Right lobe of liver (tissue), 6 donors: ENCODE measurements around the gene LRMDA. TPM values are rescaled to one million over a fixed set of nuclear protein-coding genes. Genes with fewer than 3 reads are reported as not detected.

Experiments
- ATAC-seq, 4 donors: fragments of 200-7000 bp; cut with Tn5 transposase; one replicate each; pipeline ENCODE4 v1.9.1; 2020; ENCODE audit warnings: mild to moderate bottlenecking in 4 of 4, moderate library complexity in 4 of 4
- DNase-seq, 3 donors: peaks; one replicate each; pipeline ENCODE4 v3.0.0-alpha.2; 2020
- H3K27ac ChIP-seq, 3 donors: fragments of 200-600 bp; one replicate each; pipeline ENCODE4 v1.8.0; 2022
- H3K27me3 ChIP-seq, 2 donors: fragments of 200-600 bp; one replicate each; pipeline ENCODE4 v1.8.0; 2022
- H3K36me3 ChIP-seq, 4 donors: fragments of 200-600 bp; sonication (generic) in 1 of 4; one replicate each; pipeline versions ENCODE4 v1.5.1 to v1.8.0; 2017 to 2022; ENCODE audit warnings: control low read depth in 1 of 4
- H3K4me1 ChIP-seq, 4 donors: fragments of 200-600 bp; sonication (generic) in 1 of 4; one replicate each; pipeline versions ENCODE4 v1.5.1 to v1.8.0; 2017 to 2022; ENCODE audit warnings: control low read depth in 1 of 4
- H3K4me3 ChIP-seq, 3 donors: fragments of 200-600 bp; one replicate each; pipeline ENCODE4 v1.8.0; 2022
- H3K9me3 ChIP-seq, 4 donors: fragments of 200-600 bp; sonication (generic) in 1 of 4; one replicate each; pipeline versions ENCODE4 v1.5.1 to v1.8.0; 2017 to 2022; ENCODE audit warnings: control low read depth in 1 of 4
- POLR2A ChIP-seq: fragments of 450-650 bp; IDR thresholded peaks from one replicate; pipeline ENCODE4 v1.6.1; 2017; ENCODE audit warnings: antibody characterized with exemption, mild to moderate bottlenecking
- WGBS: methylation state at CpG from one replicate; pipeline ENCODE4 v1.1.6; 2018; ENCODE audit warnings: low coverage, low lambda C conversion rate; ENCODE audit not compliant: insufficient coverage; ENCODE audit errors: missing lambda C conversion rate; 5-methylcytosine and 5-hydroxymethylcytosine counted together
- intact Hi-C, 2 donors: fragments of 100-400 bp; cut with DNase I; formaldehyde crosslinking; loops; one replicate each; pipeline versions ENCODE4 v1.11.2 to v1.14.1; 2022
- total RNA-seq, 6 experiments: library from RNA; depleted of rRNA in 2 of 6; stranded (reverse); fragments of >200 nt in 2 of 6; fragmentation: NEBNext Ultra II Directional in 3 of 6; extraction: Animal tissue kit (Norgen Biotek cat#: 25700) in 3 of 6; gene quantifications; one replicate each; pipeline versions ENCODE4 v1.1.0 to v1.2.4, GENCODE V29; 2016 to 2023
- TF ChIP-seq, protein P1 (sequence below), 4 donors: fragments of 200-600 bp in 3 of 4; fragments of 450-650 bp in 1 of 4; IDR thresholded peaks; one replicate each; pipeline versions ENCODE4 v1.5.1 to v1.8.0; 2016 to 2022; ENCODE audit warnings: antibody characterized with exemption in 4 of 4, mild to moderate bottlenecking in 2 of 4
- donor health status: DM: no; HTN: yes; CAD: no.
- donor health status: DM: no; HTN: no; CAD: no.
- donor health status: DM: no; HTN: no; CAD: no.
- donor health status: DM: no; HTN: yes; CAD: no.
- donor health status: DM: no; HTN: yes; CAD: no.

The LRMDA gene
- total RNA-seq, 6 experiments from 2014 or later: 9.9 to 19.9 (median 16.3) TPM

DNA sequence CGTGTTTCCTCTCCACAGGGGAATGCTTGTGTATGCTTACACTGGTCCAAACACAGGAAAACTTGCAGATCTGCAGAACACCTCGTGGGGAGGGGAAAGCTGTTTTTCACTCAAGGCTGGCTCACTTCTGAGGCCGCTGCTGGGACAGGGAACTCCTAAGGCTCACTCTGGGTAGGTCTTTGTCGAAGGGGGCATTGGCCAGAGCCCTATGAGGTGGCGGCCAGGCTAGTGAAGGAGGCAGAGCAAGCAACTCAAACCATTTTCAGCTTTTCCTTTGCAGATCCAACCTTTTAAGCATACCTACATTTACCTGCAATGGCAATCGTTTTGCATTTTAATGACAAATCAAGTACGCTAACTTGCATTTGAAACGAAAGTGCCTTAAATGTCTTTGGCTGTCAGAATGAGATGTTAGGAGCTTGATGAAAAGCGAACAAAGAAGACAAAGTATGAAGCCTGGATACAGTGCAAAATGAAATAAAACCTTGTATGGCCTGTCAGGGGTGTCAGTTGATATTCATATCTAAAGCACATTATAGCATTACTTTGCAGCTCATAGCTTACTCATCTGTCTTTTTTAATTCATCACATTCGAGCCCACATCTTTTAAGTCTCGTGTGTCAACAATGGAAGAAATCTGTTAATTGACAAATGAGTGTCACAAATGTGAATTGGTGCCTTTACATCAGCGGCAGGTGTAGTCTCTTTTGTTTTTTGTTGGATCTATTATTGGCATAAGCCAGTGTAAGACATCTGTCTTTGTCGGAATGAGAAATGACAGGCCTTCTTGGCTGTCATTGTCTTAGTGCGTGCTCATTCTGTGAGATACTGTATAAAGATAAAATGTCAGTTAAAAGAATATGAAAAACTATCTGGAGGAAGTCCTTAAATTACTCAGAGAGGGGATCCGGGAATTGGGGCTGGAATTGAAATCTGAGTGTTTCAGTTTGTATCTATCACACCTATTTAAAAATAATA lies 30.5 kb downstream of the LRMDA start:
- 71% methylated on average over 12 of the region's 15 CpGs for WGBS
- intact Hi-C loops: no loop called here
- ATAC-seq (no peak), DNase-seq (no peak)
- no peaks in the 10 kb centered on the region for H3K4me1 ChIP-seq
- H3K4me3 ChIP-seq: no peak overlapping the region
- H3K27me3 ChIP-seq: no peaks in the 10 kb centered on the region
- H3K36me3 ChIP-seq: no peaks in the 10 kb centered on the region
- TF ChIP-seq, protein P1, sequence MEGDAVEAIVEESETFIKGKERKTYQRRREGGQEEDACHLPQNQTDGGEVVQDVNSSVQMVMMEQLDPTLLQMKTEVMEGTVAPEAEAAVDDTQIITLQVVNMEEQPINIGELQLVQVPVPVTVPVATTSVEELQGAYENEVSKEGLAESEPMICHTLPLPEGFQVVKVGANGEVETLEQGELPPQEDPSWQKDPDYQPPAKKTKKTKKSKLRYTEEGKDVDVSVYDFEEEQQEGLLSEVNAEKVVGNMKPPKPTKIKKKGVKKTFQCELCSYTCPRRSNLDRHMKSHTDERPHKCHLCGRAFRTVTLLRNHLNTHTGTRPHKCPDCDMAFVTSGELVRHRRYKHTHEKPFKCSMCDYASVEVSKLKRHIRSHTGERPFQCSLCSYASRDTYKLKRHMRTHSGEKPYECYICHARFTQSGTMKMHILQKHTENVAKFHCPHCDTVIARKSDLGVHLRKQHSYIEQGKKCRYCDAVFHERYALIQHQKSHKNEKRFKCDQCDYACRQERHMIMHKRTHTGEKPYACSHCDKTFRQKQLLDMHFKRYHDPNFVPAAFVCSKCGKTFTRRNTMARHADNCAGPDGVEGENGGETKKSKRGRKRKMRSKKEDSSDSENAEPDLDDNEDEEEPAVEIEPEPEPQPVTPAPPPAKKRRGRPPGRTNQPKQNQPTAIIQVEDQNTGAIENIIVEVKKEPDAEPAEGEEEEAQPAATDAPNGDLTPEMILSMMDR (IDR thresholded peaks at IDR 0.05): no peak
- no peak for TF ChIP-seq POLR2A
- H3K27ac ChIP-seq: no peak overlapping the region
- no peaks in the 10 kb centered on the region for H3K9me3 ChIP-seq

DNA sequence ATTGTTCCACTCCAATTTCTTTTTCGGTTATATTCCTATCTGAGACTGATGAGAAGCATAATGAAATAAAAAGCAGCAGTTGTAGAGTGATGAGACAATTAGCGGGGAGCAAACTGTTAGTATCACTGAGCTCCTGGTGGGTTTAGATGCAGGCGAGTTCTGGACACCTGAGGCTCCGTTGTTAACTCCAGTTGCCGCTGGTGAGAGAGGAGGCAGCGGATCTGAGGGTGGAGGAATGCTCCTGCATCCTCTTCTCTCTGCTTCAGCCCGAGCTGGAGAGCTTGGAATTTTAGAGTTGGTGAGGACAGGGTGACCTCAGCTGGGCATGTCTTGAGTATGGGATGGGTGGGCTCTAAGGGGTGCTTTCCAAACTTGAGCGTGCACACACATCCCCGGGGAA lies 31.4 kb downstream of the LRMDA start:
- DNase-seq: no peak
- Histone ChIP-seq H3K36me3 (no peaks in the 10 kb centered on the region), H3K27ac (no peak overlapping the region), H3K4me3 (no peak overlapping the region), H3K27me3 (no peaks in the 10 kb centered on the region), H3K9me3 (no peaks in the 10 kb centered on the region), H3K4me1 (no peaks in the 10 kb centered on the region)
- TF ChIP-seq POLR2A: no peak
- TF ChIP-seq, protein P1 (IDR thresholded peaks at IDR 0.05): no peak
- WGBS: 87% methylated on average over 4 of the region's 9 CpGs
- no peak for ATAC-seq
- intact Hi-C loops: no loop called here

DNA sequence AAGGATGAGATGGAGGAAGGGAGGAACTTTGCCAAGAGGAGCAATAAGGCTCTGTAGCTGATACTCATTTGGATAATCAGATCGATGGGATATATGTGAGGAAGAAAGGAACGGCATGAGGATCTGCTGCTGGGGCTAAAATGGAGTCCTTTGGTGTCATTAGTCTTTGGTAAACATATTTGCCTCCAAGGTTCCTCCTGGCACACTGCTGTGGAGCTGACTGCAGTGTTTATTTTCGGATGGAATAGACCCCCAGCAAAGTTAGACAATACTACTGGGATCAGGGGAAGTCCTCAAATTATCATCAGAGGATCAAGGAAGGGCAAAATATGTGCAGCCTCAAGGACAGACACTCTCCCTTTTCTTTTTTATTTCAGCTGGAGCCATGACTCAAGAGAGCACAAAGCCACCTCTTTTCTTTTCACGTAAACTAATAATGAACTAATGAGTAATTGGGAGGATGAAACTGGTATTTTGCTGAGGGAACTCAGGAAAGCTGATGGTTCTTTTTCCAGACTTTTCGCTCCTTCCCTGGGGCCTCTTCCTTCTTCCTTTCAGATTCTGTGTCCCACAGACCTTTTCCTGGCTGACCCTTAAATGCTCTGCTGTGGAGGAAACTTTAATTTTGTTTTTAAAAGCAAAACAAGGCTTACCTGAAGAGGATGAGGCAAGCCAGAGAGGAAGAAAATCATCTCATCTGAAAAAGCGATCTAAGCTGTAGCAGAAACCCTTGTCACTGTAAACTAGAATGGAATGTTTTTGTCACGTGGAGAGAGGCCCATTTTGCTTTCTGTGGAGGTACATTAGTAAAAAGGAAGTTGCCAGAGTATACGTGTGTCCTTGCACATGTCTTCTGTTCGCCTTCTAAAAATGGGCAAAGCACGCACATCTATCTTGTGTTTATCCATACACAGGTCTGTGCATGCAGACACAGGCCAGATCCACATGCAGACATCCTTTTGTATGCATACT lies 33.3 kb downstream of the LRMDA start:
- no peak for ATAC-seq
- Histone ChIP-seq H3K36me3 (no peaks in the 10 kb centered on the region), H3K9me3 (no peaks in the 10 kb centered on the region), H3K4me3 (no peak overlapping the region), H3K27ac (no peak overlapping the region), H3K4me1 (no peaks in the 10 kb centered on the region), H3K27me3 (no peaks in the 10 kb centered on the region)
- TF ChIP-seq, protein P1 (IDR thresholded peaks at IDR 0.05): no peak
- no peak for TF ChIP-seq POLR2A
- no peak for DNase-seq
- 81% methylated on average over 9 of the region's 10 CpGs for WGBS
- intact Hi-C loops: no loop called here

DNA sequence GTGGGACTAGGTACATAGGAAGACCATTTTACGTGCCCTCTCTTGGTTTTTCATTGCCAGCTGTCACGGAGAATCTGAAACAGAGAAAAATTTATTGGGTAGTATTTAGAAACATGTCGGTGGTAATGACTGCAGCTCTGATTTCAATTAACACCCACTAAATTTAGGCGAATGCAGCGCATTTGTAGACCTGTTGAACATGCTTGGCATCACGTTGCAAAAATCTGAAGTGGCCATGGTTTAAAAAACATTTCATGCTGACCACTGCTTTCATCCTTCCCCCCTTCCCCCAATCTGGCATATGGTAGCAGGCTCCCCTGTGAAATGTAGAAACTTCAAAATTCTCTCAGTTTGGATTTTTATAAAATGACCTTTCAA lies 34.0 kb downstream of the LRMDA start:
- WGBS: 96% methylated on average over 6 of the region's 6 CpGs
- no peak for TF ChIP-seq POLR2A
- TF ChIP-seq, protein P1 (IDR thresholded peaks at IDR 0.05): no peak
- Histone ChIP-seq H3K36me3 (no peaks in the 10 kb centered on the region), H3K4me3 (no peak overlapping the region), H3K4me1 (no peaks in the 10 kb centered on the region), H3K27ac (no peak overlapping the region), H3K27me3 (no peaks in the 10 kb centered on the region), H3K9me3 (no peaks in the 10 kb centered on the region)
- intact Hi-C loops: no loop called here
- DNase-seq (no peak), ATAC-seq (no peak)
